ENCODE data around the gene U2AF2. TPM values are rescaled to one million over a fixed set of nuclear protein-coding genes. Genes with fewer than 3 reads are reported as not detected.

U2AF2 gene
- total RNA-seq, 1 experiment from 2014 or later, result 289 TPM

DNA sequence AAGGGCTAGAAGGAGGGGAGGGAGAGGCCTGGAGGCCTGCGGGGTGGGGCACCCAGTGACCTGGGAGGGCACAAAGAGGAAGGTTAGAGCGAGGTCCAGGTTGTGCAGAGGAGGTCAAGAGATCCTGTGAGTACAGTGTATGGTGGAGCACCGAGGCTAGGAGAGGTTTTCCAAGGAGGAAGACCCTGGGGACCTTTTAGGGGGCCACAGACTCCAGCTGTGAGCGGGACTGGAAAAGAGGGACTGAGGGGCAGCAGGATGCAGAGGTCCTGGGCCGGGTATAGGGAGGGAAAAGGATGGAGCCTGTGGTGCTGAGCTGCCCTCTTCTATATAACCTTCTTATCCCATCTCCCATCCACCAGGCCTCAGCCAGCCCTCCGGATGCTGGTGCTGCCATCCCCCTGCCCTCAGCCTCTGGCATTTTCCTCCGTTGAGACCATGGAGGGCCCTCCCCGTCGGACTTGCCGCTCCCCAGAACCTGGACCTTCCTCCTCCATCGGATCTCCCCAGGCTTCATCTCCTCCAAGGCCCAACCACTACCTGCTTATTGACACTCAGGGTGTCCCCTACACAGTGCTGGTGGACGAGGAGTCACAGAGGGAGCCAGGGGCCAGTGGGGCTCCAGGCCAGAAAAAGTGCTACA lies 10.5 kb upstream of the U2AF2 start:
- H3K27me3 ChIP-seq (ENCODE audit: control insufficient read depth, insufficient read depth, low read length), result no peaks in the 10 kb centered on the region
- no peak for DNase-seq
- peak overlapping the region; percentile 81 for H3K4me3 ChIP-seq (ENCODE audit: insufficient read depth, low read depth, low read length)
- H3K36me3 ChIP-seq (replicated peaks; ENCODE audit: control insufficient read depth, insufficient read depth, low read length), result peaks cover 10% of the 10 kb centered on the region

DNA sequence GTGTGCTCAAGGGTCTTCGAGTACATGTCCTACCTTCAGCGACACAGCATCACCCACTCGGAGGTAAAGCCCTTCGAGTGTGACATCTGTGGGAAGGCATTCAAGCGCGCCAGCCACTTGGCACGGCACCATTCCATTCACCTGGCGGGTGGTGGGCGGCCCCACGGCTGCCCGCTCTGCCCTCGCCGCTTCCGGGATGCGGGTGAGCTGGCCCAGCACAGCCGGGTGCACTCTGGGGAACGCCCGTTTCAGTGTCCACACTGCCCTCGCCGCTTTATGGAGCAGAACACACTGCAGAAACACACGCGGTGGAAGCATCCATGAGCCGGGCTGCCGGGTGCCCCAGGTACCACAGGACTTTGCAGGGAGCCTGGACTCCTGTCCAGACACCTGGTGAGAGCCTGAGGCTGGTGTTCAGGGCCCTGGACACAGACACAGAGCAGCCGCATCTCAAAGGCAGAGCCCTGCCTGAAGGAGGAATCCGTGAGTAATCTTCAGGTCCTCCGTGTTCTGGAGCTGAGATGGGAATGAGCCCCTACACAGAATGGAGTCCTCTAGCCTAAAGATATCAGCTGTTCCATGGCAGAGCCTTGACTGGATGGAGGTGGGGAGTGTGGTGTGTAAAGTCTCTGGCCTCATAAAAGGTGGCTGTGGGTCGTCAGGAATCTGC lies 9.9 kb upstream of the U2AF2 start:
- H3K27me3 ChIP-seq (ENCODE audit: control insufficient read depth, insufficient read depth, low read length), result no peaks in the 10 kb centered on the region
- no peak for DNase-seq
- H3K36me3 ChIP-seq (replicated peaks; ENCODE audit: control insufficient read depth, insufficient read depth, low read length), result peaks cover 10% of the 10 kb centered on the region
- no peak overlapping the region for H3K4me3 ChIP-seq (ENCODE audit: insufficient read depth, low read depth, low read length)

DNA sequence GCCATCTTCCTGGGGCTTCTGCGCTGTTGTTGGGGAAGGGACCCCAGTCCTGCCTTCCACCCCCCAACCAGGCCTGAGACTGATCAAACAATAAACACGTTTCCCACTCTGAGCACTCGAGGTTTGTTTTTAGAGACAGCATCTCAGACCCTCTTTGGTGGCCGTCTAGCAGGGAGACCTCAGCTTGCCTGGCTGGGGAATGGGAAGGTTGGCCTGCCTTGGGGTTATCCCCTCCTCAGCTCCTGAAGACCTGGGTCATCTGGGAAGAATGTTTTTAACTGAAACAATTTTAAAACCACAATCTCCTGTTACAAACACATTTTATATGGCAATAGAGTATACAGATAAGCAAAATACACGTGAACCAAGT lies 9.3 kb upstream of the U2AF2 start:
- Histone ChIP-seq H3K4me3 (ENCODE audit: insufficient read depth, low read depth, low read length) (no peak overlapping the region), H3K27me3 (ENCODE audit: control insufficient read depth, insufficient read depth, low read length) (no peaks in the 10 kb centered on the region), H3K36me3 (replicated peaks; ENCODE audit: control insufficient read depth, insufficient read depth, low read length) (peaks cover 10% of the 10 kb centered on the region)
- DNase-seq, result no peak

DNA sequence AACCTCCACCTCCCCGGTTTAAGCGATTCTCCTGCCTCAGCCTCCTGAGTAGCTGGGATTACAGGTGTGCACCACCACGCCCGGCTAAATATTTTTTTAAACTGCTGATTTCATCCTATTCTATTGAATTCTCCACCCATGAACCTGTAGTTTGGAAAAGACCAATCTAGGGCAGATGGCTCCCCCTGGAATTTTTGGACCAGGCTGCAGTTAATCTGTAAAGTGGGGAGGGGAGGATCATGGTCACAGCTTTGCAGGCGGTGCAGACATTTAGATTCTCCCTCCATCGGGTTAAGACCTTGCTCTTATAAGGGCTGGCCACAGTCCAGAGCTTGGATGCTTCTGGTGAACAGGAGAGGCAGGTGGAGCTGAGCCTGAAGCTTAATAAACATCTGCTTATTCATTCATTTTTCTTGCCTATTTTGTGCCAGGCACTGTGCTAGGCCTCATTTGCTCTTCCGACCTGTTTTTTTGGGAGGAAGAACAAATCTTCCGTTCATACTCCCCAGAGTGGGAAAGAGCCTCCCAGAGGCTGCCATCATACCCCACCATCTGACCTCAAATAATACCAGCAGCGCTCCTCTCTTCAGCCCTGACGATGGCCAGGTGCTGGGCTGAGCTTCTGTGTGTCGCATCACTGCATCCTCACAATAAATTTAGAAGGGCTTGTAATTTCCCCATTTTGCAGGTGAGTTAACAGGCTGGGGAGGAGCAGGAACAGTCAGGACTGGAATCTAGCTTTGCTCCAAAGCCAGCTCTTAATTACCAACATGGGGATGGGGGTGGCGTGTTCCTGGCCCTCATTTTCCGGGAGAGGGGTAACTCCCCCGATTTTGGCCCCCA lies 7.7 kb upstream of the U2AF2 start:
- Histone ChIP-seq H3K4me3 (ENCODE audit: insufficient read depth, low read depth, low read length) (peak overlapping the region; percentile 81), H3K27me3 (ENCODE audit: control insufficient read depth, insufficient read depth, low read length) (no peaks in the 10 kb centered on the region), H3K36me3 (replicated peaks; ENCODE audit: control insufficient read depth, insufficient read depth, low read length) (peaks cover 10% of the 10 kb centered on the region)
- DNase-seq, result peak; percentile 66

DNA sequence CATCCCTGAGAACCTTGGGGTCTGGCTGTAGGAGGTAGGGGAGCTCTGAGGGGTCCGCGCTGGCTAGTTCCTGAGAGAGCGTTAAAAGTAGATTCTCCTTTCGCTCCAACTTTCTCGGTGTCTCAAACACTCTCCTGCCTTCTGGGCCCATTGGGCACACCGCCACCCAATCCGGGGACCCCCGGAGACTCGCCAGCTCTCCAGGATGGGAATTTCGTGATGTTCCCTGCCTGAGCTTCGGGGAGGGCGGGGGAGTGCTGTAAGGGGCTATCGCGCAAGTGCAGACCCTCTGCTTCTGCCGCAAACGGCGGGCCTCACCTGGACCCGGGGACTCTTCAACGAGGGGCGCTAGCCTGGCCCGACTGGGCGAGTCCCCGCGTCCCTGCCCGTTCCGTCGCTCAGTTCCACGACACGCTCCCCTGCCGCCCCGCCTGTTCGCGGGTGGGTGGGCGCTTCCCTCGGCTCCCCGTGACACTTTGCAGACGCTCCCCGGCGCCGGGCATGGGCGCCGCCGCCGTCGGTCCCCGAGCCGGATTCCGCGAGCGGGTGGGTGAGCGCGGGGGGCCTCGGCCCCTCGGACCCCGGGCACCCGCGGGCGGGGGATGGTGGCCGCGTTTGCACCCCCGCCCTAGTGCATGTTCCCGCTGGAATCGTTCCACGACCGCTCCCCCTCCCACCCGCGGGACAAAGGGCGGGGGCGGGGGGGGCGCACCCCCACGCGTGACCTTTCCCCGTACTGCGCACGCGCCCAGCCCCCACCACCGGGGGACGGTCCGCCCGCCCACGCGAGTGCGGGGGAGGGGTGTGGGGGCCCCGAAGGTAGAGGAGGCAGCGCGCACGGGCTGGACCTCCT lies 6.9 kb upstream of the U2AF2 start, which contains the start of gene CCDC106:
Gene CCDC106 (plus strand): TSS at position 481 of the 853 bp plus-strand sequence. CDS start 835 bp downstream, outside the sequence.
- DNase-seq, result peak; percentile 94
- H3K36me3 ChIP-seq (replicated peaks; ENCODE audit: control insufficient read depth, insufficient read depth, low read length), result peaks cover 10% of the 10 kb centered on the region
- no peaks in the 10 kb centered on the region for H3K27me3 ChIP-seq (ENCODE audit: control insufficient read depth, insufficient read depth, low read length)
- H3K4me3 ChIP-seq (ENCODE audit: insufficient read depth, low read depth, low read length), result peak within 1 kb of the TSS; percentile 81

DNA sequence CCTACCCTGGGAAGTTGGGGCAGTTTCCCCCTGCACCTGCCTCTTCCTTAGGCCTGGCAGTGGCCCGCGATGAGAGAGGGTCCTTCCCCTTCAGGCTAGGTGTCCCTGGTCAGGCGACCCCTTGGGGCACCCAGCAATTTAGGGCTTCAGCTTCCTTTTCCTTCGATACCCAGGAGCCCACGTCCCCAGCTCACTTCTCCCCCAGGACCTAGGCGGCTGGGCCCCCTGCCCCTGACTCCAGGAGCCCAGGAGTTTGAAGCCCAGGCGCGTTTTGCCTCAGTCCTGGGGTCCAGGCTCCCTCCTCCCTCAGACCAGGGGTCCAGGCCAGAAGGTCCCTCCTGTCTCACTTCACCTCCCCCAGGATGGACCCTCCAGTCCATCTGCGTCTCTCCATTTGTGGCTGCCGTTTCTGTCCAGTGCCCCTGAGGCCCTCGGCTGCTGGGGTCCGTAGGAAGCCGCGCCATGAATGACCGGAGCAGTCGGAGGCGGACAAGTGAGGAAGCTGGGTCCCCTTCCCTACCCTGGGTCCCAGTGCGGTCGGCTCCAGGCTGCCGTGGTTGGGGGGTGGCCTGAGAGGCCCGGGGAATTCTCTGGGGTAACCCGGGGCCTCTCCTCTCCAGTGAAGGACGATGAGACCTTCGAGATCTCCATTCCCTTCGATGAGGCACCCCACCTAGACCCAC lies 6.1 kb upstream of the U2AF2 start:
- peak; percentile 80 for DNase-seq
- peak overlapping the region; percentile 81 for H3K4me3 ChIP-seq (ENCODE audit: insufficient read depth, low read depth, low read length)
- no peaks in the 10 kb centered on the region for H3K27me3 ChIP-seq (ENCODE audit: control insufficient read depth, insufficient read depth, low read length)
- peaks cover 10% of the 10 kb centered on the region for H3K36me3 ChIP-seq (replicated peaks; ENCODE audit: control insufficient read depth, insufficient read depth, low read length)

DNA sequence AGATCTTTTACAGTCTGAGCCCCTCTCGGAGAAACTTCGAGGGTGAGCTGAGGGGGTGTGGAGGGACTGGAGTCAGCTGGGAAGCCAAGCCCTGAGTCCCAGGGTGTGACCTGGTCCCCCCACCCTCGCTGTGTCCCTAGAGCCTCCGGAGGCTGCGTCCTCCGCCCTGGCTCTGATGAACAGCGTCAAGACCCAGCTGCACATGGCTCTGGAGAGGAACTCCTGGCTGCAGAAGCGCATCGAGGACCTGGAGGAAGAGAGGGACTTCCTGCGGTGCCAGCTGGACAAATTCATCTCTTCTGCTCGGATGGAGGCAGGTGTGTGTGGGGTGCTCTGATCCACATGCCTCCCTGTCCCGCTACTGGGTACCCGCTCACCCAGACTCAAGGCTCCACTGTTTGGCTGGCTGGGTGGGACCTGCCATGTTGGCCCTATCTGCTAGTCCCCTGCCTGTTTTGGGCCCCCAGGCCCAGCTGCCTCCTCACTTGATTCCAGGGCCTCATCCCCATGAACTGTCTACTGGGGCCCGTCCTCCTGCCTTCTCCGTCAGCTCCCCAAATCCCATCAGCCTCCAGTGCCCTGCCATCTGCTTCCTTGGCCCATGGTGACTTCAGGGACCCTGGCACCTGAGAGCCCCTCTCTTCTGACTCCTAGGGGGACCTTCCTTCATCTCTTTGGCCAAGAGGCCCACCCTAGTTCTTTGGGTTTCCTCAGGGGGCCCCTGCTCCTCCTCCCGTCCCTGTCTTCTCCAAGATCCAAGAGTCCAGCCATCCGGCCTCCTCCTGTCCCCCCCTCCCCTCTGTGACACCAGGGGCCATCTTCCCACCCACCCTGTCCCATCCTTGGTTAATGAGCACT lies 5.3 kb upstream of the U2AF2 start:
- DNase-seq, result peak; percentile 42
- Histone ChIP-seq H3K4me3 (ENCODE audit: insufficient read depth, low read depth, low read length) (no peak overlapping the region), H3K36me3 (replicated peaks; ENCODE audit: control insufficient read depth, insufficient read depth, low read length) (peaks cover 10% of the 10 kb centered on the region), H3K27me3 (ENCODE audit: control insufficient read depth, insufficient read depth, low read length) (no peaks in the 10 kb centered on the region)

DNA sequence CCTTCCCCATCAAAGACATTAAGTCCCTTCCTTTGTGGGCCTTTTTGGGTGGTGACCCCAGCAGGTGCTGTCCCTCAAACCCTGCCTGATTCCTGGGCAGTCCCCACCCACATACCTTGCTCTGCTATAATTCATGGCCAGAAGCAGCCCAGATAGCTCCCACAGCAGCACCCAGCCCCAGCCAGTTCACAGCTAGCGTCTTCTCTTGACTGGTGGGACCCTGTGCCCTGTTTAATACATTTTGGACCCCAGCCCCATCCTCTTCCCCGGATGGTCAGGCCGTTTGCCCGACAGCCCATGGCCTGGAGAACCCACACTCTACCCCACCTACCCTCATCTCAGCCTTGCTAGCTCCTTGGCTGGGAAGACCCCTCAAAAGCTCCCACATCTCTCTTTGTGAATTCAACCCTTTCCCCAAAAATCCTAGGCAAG lies 4.7 kb upstream of the U2AF2 start:
- DNase-seq, result no peak
- no peak overlapping the region for H3K4me3 ChIP-seq (ENCODE audit: insufficient read depth, low read depth, low read length)
- no peaks in the 10 kb centered on the region for H3K27me3 ChIP-seq (ENCODE audit: control insufficient read depth, insufficient read depth, low read length)
- H3K36me3 ChIP-seq (replicated peaks; ENCODE audit: control insufficient read depth, insufficient read depth, low read length), result peaks cover 5% of the 10 kb centered on the region

DNA sequence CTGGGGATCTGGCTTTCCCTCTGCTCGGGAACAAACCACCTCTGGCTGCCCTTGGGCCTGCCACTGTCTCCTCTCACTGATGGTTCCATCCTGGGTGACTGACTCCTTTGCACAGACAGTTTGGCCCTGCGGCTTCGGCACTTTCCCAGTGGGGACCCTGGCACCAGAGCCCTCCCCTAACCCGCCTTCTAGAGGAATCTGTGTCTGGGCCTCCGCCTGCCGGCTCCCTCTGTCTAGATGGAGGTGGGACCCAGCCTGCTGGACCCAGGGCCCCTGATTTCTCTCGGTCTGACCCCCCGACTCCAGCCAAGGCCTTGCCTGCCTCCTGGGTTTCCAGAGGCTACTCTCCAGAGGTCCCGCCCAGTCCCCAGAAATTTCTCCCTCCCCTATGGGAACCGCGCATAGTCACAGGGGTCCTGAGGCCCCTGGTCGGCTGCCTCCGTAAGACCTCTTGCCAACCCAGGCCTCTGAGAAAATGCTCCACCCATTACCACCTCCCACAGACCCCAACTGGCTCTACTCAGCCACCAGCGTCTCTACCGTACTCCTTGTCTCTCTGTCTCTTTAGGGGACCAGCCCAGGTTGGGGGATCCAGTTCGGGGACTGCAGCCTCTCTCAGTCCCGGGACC lies 4.1 kb upstream of the U2AF2 start:
- peak; percentile 25 for DNase-seq
- no peaks in the 10 kb centered on the region for H3K27me3 ChIP-seq (ENCODE audit: control insufficient read depth, insufficient read depth, low read length)
- no peak overlapping the region for H3K4me3 ChIP-seq (ENCODE audit: insufficient read depth, low read depth, low read length)
- no peaks in the 10 kb centered on the region; the same call in 1 of the 2 replicates for H3K36me3 ChIP-seq (replicated peaks; ENCODE audit: control insufficient read depth, insufficient read depth, low read length)

DNA sequence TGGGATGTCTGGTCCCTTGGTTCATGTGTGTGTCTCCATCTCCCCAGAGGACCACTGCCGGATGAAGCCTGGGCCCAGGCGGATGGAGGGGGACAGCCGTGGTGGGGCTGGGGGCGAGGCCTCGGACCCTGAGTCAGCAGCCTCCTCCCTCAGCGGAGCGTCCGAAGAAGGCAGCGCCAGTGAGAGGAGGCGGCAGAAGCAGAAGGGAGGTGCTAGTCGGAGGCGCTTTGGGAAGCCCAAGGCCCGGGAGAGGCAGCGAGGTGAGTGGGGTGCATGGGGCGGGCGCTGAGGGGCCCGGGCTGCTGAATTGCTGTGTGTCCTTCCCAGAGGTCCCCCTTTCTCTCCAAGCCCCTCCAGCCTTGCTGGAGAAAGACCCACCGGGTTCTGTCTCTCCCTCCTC lies 3.6 kb upstream of the U2AF2 start:
- DNase-seq, result no peak
- H3K36me3 ChIP-seq (replicated peaks; ENCODE audit: control insufficient read depth, insufficient read depth, low read length), result no peaks in the 10 kb centered on the region; the same call in 1 of the 2 replicates
- no peak overlapping the region for H3K4me3 ChIP-seq (ENCODE audit: insufficient read depth, low read depth, low read length)
- no peaks in the 10 kb centered on the region for H3K27me3 ChIP-seq (ENCODE audit: control insufficient read depth, insufficient read depth, low read length)

DNA sequence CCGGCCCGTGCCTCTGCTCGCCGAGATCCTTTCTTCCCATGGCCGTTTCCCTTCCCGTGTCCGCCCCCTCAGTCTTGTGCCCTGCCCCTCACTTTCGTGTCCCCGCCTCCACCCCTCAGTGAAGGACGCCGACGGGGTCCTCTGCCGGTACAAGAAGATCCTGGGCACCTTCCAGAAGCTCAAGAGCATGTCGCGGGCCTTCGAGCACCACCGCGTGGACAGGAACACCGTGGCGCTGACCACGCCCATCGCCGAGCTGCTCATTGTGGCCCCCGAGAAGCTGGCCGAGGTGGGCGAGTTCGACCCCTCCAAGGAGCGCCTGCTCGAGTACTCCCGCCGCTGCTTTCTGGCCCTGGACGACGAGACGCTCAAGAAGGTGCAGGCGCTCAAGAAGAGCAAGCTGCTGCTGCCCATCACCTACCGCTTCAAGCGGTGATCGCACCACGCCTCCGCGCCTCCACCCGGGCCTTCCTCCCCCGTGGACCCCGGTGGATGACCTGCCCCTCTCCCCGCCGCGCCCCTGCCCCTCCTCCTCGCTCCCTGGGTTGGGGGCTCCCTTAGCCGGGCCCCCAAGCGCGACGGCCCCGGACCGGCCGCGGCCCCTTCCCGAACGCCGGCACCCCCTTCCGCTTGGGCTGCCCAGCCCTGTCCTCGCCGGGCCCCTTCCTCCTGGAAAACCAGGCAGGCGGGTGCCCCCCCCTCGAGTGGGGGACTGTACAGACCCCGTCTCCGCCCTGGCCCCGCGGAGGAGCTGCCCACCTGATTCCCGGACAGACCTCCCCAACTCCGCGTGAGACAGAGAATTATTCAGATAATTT lies 2.3 kb upstream of the U2AF2 start:
- peak; percentile 57 for DNase-seq
- no peaks in the 10 kb centered on the region for H3K27me3 ChIP-seq (ENCODE audit: control insufficient read depth, insufficient read depth, low read length)
- peak overlapping the region; percentile 45 for H3K4me3 ChIP-seq (ENCODE audit: insufficient read depth, low read depth, low read length)
- H3K36me3 ChIP-seq (replicated peaks; ENCODE audit: control insufficient read depth, insufficient read depth, low read length), result no peaks in the 10 kb centered on the region; the same call in 1 of the 2 replicates

All from H7 (cell line).